K562 treated with DMSO at 1 percent for 48 hours (cell line): ENCODE results near the gene TMEM138. TPM values are rescaled to one million over a fixed set of nuclear protein-coding genes. Genes with fewer than 3 reads are reported as not detected.

ENCODE experiments used
- total RNA-seq: library from RNA; unstranded; fragments of 300-600 nt; gene quantifications from 2 replicates; pipeline ENCODE4 v1.2.3, GENCODE V29; 2022; ENCODE audit warnings: low replicate concordance; ENCODE audit errors: extremely low read depth

The TMEM138 gene
- total RNA-seq: not detected in 2 replicates

DNA sequence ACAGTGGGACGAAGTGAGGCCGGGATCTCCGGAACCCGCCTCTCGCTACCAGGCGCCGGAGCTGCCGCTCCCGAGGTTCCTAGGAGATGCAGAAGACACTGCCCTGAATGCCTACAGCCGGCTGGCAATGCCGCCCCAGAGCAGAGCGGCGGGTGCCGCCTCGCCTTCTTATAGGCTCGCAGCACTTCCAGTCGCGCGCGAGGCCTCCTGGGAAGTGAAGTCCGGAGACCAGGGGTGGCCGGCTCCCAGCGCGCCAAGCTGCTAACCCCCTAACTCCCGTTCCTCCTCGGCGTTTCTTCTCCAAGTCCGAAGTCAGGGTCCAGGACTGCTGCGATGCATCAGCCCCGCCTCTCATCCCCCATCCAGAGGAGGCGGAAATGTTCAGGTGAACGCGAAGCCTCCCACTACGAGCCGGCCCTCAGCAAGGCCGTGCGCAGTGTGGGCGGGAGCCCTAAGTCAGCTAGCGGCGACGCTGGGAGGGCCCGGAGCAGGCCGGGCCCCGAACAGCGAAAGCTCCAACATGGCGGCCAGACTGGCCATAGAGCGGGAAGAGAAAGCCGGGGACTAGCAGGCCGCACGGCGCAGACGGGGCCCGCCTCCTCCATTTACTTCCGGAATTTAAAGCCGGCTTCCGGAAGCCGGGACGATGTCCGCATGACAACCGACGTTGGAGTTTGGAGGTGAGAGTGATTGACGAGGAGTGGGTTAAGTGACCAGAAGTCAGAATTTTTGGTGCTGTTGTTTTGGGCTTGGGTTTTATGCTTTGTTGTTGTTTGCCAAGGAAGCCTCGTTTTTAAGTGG lies at the start of gene TMEM138, which contains the start of gene CYB561A3:
Gene TMEM138 (plus strand): TSS at position 634 of the 801 bp plus-strand sequence. CDS start 2,017 bp downstream, outside the sequence.
Gene CYB561A3 (minus strand): TSS at position 142 of the 801 bp plus-strand sequence. CDS start 5,169 bp downstream, outside the sequence.

DNA sequence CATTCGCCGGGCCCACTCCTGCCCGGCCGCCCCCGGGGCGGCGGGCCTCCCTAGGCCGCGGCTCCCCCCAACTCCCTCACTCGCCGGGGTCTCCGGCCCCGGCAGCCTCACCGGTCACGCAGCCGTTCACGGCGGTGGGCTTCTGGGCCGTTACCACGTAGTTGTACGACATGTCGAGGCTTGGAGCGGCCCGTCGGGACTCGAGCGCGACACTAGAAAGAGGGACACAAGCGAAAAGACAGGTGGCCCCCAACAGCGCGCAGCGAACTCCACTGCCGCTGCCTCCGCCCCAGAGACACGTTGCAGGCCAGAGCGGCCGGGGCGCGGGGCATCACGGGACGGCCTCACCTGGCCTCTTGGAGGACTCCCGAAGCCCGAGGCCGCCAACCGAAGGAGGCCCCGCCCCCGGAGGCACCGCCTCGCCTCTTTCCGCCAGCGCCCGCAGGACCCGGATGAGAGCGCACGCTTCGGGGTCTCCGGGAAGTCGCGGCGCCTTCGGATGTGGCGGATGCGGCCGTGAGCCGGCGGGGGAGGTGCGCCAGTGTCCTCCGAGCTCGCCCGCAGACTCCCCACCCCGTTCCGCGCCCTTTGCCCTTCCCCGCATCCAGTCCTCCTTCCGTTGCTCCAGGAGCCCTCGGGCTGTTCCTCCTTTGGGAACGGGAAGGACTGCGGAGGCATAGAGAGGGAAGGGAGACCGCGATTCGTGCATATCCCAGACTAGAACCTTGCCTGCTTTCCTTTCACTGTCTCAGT lies 29.2 kb upstream of the TMEM138 start, which contains the start of the genes DDB1 and TKFC:
Gene DDB1 (minus strand): TSS at position 309 of the 753 bp plus-strand sequence. CDS start 137 bp downstream, at position 172.
Gene TKFC (plus strand): TSS at position 432 of the 753 bp plus-strand sequence. CDS start 1,501 bp downstream, outside the sequence.

Other genes starting within 250 kb of the TMEM138 start
- gene VPS37C, start 200.9 kb upstream of the TMEM138 start, total RNA-seq: not detected in 2 replicates
- not detected in 2 replicates for gene PGA3, start 158.9 kb upstream of the TMEM138 start, total RNA-seq
- not detected in 2 replicates for gene PGA4, start 140.0 kb upstream of the TMEM138 start, total RNA-seq
- not detected in 2 replicates for gene PGA5, start 121.2 kb upstream of the TMEM138 start, total RNA-seq
- not detected in 2 replicates for gene VWCE, start 67.1 kb upstream of the TMEM138 start, total RNA-seq
- 223 TPM in 1 of 2 replicates, not detected in the other for gene DDB1, start 29.3 kb upstream of the TMEM138 start, total RNA-seq
- not detected in 2 replicates for gene TKFC, start 29.1 kb upstream of the TMEM138 start, total RNA-seq
- gene CYB561A3, start 492 bp upstream of the TMEM138 start, total RNA-seq: not detected in 2 replicates
- not detected in 2 replicates for gene TMEM216, start 30.2 kb downstream of the TMEM138 start, total RNA-seq
- not detected in 2 replicates for gene CPSF7, start 67.6 kb downstream of the TMEM138 start, total RNA-seq
- not detected in 2 replicates for gene SDHAF2, start 67.8 kb downstream of the TMEM138 start, total RNA-seq
- gene LRRC10B, start 146.4 kb downstream of the TMEM138 start, total RNA-seq: not detected in 2 replicates
- not detected in 2 replicates for gene SYT7, start 218.7 kb downstream of the TMEM138 start, total RNA-seq